Muscle layer of duodenum (tissue), 2 donors: ENCODE measurements around the gene ENO2.
A peak's percentile ranks its signal among the peaks of the same experiment; 100 is the strongest.

Experiments
- H3K27ac ChIP-seq: one replicate; pipeline ENCODE4 v1.7.0; 2013; ENCODE audit warnings: mild to moderate bottlenecking, low read length
- H3K27me3 ChIP-seq: one replicate; pipeline ENCODE4 v1.7.0; 2013; ENCODE audit warnings: low read depth, mild to moderate bottlenecking, control low read depth, low read length
- H3K36me3 ChIP-seq, 2 donors: one replicate each; pipeline ENCODE4 v1.7.0; 2013; ENCODE audit warnings: low read length in 2 of 2, control low read depth in 1 of 2, mild to moderate bottlenecking in 1 of 2; ENCODE audit not compliant: insufficient read depth in 2 of 2, control insufficient read depth in 1 of 2
- H3K4me1 ChIP-seq, 2 donors: one replicate each; pipeline ENCODE4 v1.7.0; 2013; ENCODE audit warnings: low read length in 2 of 2, mild to moderate bottlenecking in 2 of 2, control low read depth in 1 of 2, moderate library complexity in 1 of 2; ENCODE audit not compliant: insufficient read depth in 2 of 2, control insufficient read depth in 1 of 2
- H3K4me3 ChIP-seq, 2 donors: one replicate each; pipeline ENCODE4 v1.7.0; 2013; ENCODE audit warnings: low read length in 2 of 2, low read depth in 1 of 2, mild to moderate bottlenecking in 1 of 2
- H3K9me3 ChIP-seq, 2 donors: one replicate each; pipeline ENCODE4 v1.7.0; 2013; ENCODE audit warnings: low read length in 2 of 2, control low read depth in 1 of 2, mild to moderate bottlenecking in 1 of 2; ENCODE audit not compliant: control insufficient read depth in 1 of 2
- donor health status: healthy.

Gene ENO2

GRCh38 chr12:6956021-6956727, 41.8 kb downstream of the ENO2 start:
- no peak overlapping the region for H3K27ac ChIP-seq
- no peaks in the 10 kb centered on the region for H3K36me3 ChIP-seq
- H3K4me3 ChIP-seq = no peak overlapping the region
- H3K4me1 ChIP-seq = peaks cover 8 to 25% of the 10 kb centered on the region in 2 donors
- H3K27me3 ChIP-seq = no peaks in the 10 kb centered on the region
- H3K9me3 ChIP-seq = no peaks in the 10 kb centered on the region

- Histone ChIP-seq H3K4me3 (no peak overlapping the region), H3K9me3 (no peaks in the 10 kb centered on the region), H3K36me3 (no peaks in the 10 kb centered on the region), H3K4me1 (peaks cover 14 to 35% of the 10 kb centered on the region in 2 donors), H3K27ac (no peak overlapping the region), H3K27me3 (no peaks in the 10 kb centered on the region)
These were observed 42.8 kb downstream of the ENO2 start for GRCh38 chr12:6957151-6957701.

GRCh38 chr12:6957741-6958608, 43.6 kb downstream of the ENO2 start:
- H3K4me3 ChIP-seq = no peak overlapping the region
- peaks cover 14 to 41% of the 10 kb centered on the region in 2 donors for H3K4me1 ChIP-seq
- no peaks in the 10 kb centered on the region for H3K27me3 ChIP-seq
- no peaks in the 10 kb centered on the region for H3K36me3 ChIP-seq
- H3K9me3 ChIP-seq = no peaks in the 10 kb centered on the region
- H3K27ac ChIP-seq = no peak overlapping the region

- Histone ChIP-seq H3K27me3 (no peaks in the 10 kb centered on the region), H3K27ac (no peak overlapping the region), H3K4me1 (peaks cover 14 to 41% of the 10 kb centered on the region in 2 donors), H3K36me3 (no peaks in the 10 kb centered on the region), H3K9me3 (no peaks in the 10 kb centered on the region), H3K4me3 (no peak overlapping the region)
These were observed 44.3 kb downstream of the ENO2 start for GRCh38 chr12:6958609-6959057.

- no peaks in the 10 kb centered on the region for H3K36me3 ChIP-seq
- no peak overlapping the region for H3K4me3 ChIP-seq
- H3K4me1 ChIP-seq = peaks cover 14 to 42% of the 10 kb centered on the region in 2 donors
- H3K27me3 ChIP-seq = no peaks in the 10 kb centered on the region
- H3K9me3 ChIP-seq = no peaks in the 10 kb centered on the region
- no peak overlapping the region for H3K27ac ChIP-seq
These were observed 44.9 kb downstream of the ENO2 start for GRCh38 chr12:6959058-6959804.

GRCh38 chr12:6959805-6960592, 45.6 kb downstream of the ENO2 start:
- H3K27ac ChIP-seq = no peak overlapping the region
- H3K4me3 ChIP-seq = no peak overlapping the region
- peaks cover 14 to 42% of the 10 kb centered on the region in 2 donors for H3K4me1 ChIP-seq

GRCh38 chr12:6960593-6961277, 46.4 kb downstream of the ENO2 start:
- Histone ChIP-seq H3K36me3 (peaks cover 6 to 7% of the 10 kb centered on the region in 2 donors), H3K4me3 (peak overlapping the region; percentile 21 to 27), H3K4me1 (peaks cover 14 to 43% of the 10 kb centered on the region in 2 donors), H3K27ac (peak overlapping the region; percentile 81), H3K9me3 (no peaks in the 10 kb centered on the region), H3K27me3 (no peaks in the 10 kb centered on the region)

More at GRCh38 chr12:6959805-6960592, 45.6 kb downstream of the ENO2 start:
- Histone ChIP-seq H3K27me3 (no peaks in the 10 kb centered on the region), H3K36me3 (peaks cover 0 to 4% of the 10 kb centered on the region in 2 donors), H3K9me3 (no peaks in the 10 kb centered on the region)

GRCh38 chr12:6961278-6961694, 46.9 kb downstream of the ENO2 start:
- Histone ChIP-seq H3K9me3 (no peaks in the 10 kb centered on the region), H3K36me3 (peaks cover 12% of the 10 kb centered on the region in 2 donors), H3K4me3 (peak overlapping the region; percentile 21 to 27), H3K4me1 (peaks cover 14 to 43% of the 10 kb centered on the region in 2 donors), H3K27ac (peak overlapping the region; percentile 81), H3K27me3 (no peaks in the 10 kb centered on the region)

- Histone ChIP-seq H3K4me1 (peaks cover 14 to 43% of the 10 kb centered on the region in 2 donors), H3K36me3 (peaks cover 16 to 17% of the 10 kb centered on the region in 2 donors), H3K4me3 (peak overlapping the region; percentile 21 to 27), H3K27ac (peak overlapping the region; percentile 81), H3K9me3 (no peaks in the 10 kb centered on the region), H3K27me3 (no peaks in the 10 kb centered on the region)
These were observed 47.4 kb downstream of the ENO2 start for GRCh38 chr12:6961695-6962284.
